GM19025 (cell line): ENCODE measurements around the gene KNSTRN.

Experiments used
- ATAC-seq: cut with Tn5 transposase; IDR thresholded peaks from one replicate; pipeline ENCODE4 v1.9.1; 2021; ENCODE audit warnings: mild to moderate bottlenecking, low read depth, moderate library complexity; ENCODE audit not compliant: unreplicated experiment

The KNSTRN gene

DNA sequence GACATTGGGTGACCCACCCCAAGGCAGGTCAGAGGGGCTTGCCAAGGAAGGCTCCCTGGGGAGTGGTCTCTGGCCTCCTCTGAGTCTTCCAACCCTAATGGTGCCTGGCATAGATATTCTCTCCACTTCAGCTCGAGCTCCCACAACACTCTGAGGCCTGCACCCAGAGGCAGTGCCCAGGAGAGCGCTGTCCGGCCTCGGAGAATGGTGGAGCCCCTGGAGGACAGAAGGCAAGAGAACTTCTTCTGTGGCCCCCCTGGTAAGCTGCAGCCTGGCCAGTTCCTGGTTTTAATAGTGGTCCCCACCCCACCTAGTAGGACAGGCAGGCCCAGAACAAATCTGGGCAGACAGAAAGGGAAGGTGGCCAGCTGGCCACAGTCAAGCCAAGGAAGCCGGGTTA, 17.5 kb upstream of the KNSTRN start:
- no peak for ATAC-seq

DNA sequence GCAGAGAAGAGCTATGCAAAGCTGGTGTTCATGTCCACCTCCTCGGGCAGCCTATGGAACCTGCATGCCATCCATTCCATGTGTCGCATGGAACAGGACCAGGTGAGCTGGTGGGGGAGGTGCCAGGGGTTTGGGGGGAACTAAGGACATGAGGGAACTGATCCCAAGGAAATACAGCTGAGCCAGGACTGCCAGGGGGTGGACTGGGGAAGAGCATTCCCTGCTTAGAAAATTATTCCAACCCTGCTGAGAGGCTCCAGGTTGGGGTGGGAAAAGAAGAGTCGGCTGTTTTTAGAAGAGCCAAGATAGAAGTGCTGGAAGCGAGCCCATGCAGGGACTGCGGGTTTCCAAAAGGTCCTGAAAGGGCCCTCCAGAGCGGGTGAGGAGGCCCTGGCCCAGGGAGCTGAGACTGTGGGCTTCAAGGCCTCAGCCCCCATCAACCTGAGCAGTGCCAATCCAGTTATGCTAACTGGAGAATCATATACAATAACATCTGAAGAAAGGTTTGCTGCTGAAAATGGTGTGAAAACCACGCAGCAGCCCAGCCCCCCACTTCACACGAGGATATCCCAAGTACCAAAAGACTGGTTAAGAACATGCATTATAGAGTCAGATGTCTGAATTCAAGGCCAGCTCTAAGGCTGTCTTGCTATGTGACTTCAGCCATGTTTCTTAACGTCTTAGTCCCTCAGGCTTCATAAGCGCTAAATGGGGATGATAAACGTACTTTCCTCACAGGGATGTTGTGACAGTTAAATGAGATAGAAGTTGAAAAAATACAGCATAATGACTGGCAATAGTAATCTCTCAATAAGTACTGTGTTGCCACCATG, 16.7 kb upstream of the KNSTRN start:
- ATAC-seq: no peak

DNA sequence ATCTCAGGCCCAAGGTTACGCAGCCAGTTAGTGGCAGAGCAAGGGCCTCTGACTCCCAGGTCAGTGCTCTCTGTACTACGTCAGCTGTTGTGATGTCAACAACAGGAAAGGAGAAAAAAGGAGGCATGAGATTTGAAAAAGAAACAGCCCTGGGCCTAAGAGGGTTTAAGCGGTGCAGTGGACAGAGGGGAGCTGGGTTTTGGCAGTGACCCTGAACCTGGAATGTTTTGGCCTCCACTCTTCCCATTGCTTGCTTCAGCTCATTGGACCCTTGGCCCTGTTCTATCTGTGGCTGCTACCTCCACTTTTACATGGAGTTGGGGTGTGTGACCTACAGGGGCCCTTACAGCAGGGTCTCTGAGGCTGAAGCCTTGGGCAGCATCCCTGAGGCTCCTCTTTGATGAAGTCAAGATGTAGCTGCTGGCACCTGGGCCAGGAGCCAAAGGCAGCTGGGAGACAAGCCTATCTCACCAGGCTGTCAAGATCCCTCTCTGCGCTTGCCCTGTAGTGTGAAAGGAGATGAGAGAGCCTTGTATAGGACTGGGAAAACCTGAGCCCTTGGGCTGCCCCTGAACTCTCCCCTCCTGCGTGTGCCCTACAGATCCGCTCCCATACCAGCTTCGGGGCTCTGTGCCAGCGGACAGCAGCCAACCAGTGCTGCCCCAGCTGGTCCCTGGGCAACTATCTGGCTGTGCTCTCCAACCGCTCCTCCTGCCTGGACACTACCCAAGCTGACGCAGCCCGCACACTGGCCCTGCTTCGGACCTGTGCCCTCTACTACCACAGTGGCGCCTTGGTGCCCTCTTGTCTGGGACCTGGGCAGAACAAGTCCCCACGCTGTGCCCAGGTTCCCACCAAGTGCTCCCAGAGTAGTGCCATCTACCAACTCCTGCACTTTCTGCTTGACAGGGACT, 15.8 kb upstream of the KNSTRN start:
- ATAC-seq: no peak

DNA sequence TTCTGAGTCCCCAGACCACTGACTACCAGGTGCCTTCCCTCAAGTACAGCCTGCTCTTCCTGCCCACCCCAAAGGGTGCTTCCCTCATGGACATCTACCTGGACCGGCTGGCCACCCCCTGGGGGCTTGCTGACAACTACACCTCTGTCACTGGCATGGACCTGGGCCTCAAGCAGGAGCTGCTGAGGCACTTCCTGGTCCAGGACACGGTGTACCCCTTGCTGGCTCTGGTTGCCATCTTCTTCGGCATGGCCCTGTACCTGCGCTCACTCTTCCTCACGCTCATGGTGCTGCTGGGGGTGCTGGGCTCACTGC, 15.2 kb upstream of the KNSTRN start:
- no peak for ATAC-seq

DNA sequence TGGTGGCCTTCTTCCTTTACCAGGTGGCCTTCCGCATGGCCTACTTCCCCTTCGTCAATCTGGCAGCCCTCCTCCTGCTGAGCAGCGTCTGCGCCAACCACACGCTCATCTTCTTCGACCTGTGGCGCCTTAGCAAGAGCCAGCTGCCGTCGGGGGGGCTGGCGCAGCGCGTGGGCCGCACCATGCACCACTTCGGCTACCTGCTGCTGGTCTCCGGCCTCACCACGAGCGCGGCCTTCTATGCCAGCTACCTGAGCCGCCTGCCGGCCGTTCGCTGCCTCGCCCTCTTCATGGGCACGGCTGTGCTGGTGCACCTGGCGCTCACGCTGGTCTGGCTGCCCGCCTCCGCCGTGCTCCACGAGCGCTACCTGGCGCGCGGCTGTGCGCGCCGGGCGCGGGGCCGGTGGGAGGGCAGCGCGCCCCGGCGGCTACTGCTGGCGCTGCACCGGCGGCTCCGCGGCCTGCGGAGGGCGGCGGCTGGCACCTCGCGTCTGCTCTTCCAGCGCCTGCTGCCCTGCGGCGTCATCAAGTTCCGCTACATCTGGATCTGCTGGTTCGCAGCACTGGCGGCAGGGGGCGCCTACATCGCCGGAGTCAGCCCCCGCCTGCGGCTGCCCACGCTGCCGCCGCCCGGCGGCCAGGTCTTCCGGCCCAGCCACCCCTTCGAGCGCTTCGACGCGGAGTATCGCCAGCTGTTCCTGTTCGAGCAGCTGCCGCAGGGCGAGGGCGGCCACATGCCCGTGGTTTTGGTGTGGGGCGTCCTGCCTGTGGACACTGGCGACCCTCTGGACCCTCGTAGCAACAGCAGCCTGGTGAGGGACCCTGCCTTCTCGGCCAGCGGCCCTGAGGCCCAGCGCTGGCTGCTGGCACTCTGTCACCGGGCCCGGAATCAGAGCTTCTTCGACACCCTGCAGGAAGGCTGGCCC, 14.6 kb upstream of the KNSTRN start:
- ATAC-seq: peak; percentile 73

DNA sequence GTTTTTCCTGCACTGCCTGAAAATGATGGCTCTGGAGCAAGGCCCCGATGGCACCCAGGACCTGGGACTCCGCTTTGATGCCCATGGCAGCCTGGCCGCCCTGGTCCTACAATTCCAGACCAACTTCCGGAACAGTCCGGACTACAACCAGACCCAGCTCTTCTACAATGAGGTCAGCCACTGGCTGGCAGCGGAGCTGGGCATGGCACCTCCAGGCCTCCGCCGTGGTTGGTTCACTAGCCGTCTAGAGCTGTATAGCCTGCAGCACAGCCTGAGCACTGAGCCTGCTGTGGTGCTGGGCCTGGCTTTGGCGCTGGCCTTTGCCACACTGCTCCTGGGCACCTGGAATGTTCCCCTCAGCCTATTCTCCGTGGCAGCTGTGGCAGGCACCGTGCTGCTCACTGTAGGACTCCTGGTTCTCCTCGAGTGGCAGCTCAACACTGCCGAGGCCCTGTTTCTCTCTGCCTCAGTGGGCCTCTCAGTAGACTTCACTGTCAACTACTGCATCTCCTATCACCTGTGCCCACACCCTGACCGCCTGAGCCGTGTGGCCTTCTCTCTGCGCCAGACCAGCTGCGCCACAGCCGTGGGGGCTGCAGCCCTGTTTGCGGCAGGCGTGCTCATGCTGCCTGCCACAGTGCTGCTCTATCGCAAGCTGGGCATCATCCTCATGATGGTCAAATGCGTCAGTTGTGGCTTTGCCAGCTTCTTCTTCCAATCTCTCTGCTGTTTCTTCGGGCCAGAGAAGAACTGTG, 13.6 kb upstream of the KNSTRN start:
- no peak for ATAC-seq

DNA sequence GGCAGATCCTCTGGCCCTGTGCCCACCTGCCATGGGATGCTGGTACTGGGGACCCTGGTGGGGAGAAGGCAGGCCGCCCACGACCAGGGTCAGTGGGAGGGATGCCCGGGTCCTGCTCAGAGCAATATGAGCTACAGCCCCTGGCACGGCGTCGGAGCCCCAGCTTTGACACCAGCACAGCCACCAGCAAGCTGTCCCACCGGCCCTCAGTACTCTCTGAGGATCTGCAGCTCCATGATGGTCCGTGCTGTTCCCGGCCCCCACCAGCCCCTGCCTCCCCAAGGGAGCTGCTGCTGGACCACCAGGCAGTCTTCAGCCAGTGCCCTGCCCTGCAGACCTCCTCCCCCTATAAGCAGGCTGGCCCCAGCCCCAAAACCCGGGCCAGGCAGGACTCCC, 13.0 kb upstream of the KNSTRN start:
- no peak for ATAC-seq

DNA sequence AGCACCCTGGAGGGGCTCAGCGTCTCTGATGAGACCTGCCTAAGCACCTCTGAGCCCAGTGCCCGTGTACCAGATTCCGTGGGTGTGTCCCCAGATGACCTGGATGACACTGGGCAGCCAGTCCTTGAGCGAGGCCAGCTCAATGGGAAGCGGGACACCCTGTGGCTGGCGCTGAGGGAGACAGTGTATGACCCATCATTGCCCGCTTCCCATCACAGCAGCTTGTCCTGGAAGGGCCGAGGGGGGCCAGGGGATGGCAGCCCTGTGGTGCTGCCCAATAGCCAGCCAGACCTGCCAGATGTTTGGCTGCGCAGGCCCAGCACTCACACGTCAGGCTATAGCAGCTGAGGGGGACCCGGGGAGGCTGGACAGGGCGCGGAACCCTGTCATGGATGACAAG, 12.6 kb upstream of the KNSTRN start:
- ATAC-seq: no peak

DNA sequence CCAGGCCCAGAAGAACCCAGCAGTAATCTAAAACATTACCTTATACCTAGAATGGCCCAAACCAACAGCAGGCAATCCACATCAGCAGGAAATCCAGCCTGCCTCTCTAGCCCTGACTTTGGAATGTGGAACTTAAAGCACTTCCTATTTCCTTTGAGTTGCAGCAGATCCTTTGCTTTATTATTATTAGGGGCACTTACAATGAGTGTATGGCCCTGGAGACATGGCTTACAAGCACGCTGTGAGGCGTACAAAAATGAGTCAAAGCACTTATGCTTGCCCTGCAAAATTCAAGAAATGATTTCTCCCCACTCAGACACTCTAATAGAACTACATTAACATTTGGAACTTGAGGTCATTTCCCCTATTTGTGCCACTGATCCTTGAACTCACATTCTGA, 9.5 kb upstream of the KNSTRN start:
- no peak for ATAC-seq

DNA sequence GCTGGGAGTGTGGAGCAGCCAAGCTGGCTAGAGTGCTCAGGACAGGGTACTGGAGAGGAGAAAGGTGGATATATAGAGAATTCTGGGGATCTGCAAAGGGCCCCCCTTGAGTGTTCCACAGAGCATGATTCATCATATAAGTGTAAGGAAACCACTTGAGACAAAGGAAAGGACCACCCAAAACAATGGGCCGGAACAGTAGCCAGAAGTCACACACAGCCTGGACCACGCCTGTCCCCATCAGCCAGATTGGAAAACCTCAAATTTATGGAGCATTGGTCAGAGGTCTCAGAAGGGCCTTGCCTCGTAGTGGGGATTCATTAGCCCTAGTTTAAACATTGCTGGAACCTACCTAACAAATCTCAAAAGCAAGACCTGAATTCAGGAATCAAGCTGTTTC, 4.9 kb upstream of the KNSTRN start:
- no peak for ATAC-seq

DNA sequence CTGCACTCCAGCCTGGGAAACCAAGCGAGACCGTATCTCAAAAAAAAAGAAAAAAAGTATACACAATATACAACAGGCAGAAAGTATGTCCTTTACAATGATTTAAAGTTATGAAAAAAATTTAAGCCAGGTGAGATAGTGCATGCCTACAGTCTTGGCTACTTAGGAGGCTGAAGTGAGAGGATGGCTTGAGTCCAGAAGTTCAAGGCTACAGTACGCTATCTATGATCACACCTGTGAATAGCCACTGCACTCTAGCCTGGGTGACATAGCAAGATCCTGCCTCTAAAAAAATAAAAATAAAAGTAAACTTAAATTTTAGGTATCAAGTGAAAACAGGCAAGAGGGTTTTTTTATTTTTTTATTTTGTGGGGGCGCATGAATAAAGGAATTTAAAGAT, 3.1 kb upstream of the KNSTRN start:
- ATAC-seq: no peak

DNA sequence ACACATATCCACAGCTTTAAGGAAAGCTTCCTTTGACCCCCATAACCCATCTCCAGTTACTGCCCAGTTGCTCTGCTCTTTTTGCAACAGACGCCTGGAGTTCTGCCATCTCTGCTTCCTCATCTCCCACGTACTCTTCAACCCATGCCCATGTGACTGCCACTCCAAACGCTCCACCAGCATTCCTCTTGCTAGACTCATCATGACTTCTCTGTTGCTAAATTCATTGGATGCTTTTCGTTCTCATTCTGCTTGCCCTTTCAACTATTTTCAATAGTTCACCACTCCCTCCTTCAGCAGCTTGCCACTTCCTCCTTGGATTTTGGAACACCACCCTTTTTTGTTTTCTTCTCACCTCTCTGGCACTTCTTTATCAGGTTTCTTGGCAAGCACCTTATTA, 2.7 kb upstream of the KNSTRN start:
- ATAC-seq: no peak

DNA sequence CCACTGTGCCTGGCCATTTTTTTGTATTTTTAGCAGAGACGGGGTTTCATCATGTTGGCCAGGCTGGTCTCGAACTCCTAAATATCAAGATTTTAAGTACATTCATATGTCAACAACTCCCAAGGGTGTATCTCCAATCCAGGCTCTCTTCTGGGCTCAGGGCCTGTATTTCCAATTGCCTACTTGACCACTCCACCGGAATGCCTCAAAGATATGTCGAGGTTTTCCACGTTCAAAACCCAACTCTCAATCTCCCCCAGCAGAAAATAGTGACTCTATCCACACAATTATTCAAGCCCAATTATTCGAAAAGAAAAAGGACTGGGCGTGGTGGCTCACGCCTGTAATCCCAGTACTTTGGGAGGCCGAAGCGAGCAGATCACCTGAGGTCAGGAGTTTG, 1.9 kb upstream of the KNSTRN start:
- ATAC-seq: no peak

DNA sequence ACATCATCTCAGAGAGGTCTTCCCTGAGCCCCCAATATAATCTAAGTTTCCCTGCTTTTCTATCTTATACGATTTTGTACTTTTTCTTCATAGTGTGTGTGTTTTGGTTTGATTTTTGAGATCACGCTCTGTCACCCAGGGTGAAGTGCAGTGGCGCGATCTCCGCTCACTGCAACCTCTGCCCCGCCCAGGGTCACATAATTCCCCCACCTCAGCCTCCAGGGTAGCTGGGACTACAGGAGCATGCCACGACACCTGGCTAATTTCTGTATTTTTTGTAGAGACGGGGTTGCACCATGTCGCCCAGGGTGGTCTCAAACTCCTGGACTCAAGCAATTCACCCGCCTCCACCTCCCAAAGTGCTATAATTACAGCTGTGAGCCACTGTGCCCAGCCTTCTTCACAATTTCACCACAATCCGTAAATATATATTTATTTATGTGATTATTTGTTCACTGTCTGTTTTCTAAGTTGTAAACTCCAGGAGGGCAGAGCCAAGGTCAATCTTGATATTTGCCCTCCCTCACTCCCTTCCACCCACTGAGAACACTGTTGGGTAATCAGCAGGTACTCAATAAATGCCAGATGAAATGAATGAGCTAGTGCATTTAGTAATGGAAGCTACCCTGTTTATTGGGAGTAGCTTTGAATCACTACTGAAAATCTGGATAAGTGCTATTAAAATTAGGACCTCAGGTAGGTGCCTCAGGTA, 547 bp upstream of the KNSTRN start:
- no peak for ATAC-seq

DNA sequence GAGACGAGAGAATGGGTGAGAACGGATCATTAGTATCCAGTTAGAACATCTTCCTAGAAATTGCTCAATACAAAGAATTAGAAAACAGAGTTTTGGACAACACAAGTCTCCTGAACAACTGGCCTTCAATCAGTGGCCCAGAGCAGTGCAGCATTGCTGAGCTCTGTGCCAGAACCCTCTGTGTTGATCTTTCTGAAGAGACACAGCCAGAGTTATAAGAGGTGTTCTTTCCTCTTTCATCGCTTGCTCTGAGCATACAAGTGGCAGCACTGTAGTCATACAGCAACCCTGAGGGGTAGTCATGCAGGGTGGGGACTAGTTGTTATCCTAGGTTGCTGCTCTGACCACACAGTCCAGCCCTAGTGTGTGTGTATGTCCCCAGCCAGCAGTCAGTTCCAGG, 4.0 kb downstream of the KNSTRN start:
- no peak for ATAC-seq

DNA sequence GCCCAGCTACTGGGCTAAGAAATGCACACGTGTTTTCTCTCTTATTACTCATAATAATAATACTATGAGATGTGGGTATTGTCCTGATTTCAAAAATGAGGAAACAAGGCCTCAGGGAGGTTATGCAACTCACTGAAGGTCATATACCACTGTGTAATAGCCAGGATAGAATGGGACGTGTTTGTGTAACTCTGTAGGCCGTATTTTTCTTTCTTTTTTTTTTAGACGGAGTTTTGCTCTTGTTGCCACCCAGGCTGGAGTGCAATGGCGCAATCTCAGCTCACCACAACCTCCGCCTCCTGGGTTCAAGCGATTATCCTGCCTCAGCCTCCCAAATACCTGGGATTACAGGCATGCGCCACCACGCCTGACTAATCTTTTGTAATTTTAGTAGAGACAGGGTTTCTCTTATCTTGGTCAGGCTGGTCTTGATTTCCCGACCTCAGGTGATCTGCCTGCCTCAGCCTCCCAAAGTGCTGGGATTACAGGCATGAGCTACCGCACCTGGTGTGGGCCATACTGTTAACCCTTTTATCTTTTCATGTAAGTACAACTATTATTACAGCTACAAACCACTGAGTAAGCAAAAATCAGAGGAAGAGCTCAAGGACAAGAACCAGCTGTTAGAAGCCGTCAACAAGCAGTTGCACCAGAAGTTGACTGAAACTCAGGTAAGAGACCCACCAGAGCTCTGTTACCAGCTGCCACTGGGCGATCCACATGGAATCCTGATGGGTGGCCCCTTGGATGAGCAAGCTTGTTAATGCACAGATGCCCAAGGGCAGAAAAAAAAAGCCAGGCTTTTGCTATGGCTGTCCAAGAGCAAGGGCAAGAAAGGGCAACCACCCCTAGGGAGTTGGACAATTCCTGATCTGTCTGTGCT, 6.7 kb downstream of the KNSTRN start:
- ATAC-seq: no peak

DNA sequence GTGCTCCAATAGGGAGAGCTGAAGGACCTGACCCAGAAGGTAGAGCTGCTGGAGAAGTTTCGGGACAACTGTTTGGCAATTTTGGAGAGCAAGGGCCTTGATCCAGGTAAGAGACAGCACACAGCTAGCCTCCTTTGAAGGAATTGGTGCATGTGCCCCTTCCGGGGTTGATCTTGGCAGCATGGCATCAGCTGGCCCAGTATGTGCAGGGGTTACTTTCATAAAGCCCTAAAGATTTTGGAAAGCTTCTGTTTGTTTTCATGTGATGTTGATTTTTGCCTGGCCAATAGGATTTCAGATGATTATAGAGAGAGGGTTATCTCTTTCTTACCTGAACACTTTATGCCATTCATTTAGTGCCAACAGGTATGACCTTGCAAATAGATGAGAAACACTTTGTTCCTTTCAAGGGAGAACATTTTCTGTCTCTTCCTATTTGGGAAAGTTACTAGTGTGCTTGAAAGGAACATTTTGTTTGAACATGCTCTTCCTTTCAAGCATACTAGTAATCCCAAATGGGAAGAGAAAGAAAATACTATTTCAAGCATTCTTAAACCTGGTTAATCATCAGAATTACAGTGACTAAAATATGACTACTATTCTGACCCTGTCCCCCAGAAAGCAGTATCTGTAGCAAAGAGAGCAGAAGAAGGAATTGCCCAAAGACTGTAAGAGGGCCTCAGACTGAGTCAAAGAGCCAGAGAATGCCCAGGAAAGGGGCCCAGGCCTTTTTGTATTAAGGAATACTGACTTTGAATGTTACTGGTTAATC, 7.5 kb downstream of the KNSTRN start:
- ATAC-seq: no peak
